Measurements from ENCODE around the gene GPD2. TPM values are rescaled to one million over a fixed set of nuclear protein-coding genes. Genes with fewer than 3 reads are reported as not detected.
A peak's percentile ranks its signal among the peaks of the same experiment; 100 is the strongest.

The GPD2 gene
- total and polyA plus RNA-seq, 2 of the 13 experiments (the other 11 are each of a cell fraction or from before 2014, with no cell fraction given): not detected

DNA sequence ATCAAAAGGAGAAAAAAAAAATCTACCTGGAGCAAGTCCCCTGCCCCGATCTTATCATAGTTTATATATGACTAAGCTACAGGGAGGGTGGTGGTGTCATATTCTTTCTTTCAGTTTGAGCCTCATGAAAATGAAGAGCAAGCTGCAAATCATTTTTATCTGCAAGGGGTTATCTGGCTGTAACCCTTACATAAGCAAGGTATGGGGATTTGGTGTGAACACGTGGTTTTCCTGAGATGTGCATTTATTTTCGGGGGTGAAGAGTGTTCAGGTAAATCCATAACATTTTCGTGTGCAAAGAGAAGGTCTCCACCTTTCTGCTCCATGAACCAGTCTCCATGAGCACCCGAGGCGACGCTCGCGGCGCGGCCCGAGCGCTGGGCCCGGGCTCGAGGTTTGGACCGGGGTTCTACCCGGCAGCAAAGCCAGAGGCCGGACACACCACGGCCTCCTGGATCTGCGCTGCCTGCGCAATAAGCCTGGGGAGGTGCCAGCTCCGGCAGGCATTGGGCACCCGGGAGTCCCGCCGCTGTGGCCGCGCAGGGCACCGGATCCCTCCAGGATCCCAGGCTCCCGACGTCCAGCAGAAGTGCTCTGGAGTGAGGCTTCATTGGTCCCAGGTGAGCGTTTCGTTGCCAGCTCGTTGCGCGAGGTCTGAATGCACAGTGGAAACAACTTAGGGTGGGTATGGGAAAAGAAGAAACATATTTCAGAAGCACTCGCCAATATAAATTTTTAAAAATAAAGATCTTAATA is 36.1 kb upstream of the GPD2 start (continued):
- peak; percentile 68 for TF ChIP-seq MXD3 (CRISPR knock-in tag; IDR thresholded peaks at IDR 0.05)
- 0 out of 2 replicates have a peak, but pooled peaks have one; percentile 30 for TF ChIP-seq MED1 (CRISPR knock-in tag; IDR thresholded peaks at IDR 0.05)
- TF ChIP-seq, protein P1, sequence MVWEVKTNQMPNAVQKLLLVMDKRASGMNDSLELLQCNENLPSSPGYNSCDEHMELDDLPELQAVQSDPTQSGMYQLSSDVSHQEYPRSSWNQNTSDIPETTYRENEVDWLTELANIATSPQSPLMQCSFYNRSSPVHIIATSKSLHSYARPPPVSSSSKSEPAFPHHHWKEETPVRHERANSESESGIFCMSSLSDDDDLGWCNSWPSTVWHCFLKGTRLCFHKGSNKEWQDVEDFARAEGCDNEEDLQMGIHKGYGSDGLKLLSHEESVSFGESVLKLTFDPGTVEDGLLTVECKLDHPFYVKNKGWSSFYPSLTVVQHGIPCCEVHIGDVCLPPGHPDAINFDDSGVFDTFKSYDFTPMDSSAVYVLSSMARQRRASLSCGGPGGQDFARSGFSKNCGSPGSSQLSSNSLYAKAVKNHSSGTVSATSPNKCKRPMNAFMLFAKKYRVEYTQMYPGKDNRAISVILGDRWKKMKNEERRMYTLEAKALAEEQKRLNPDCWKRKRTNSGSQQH (CRISPR knock-in tag; IDR thresholded peaks at IDR 0.05; ENCODE audit: low read depth): no peak
- no peak for TF ChIP-seq ZC3H13 (CRISPR knock-in tag; IDR thresholded peaks at IDR 0.05)
- no peak for TF ChIP-seq KDM3A (CRISPR knock-in tag; IDR thresholded peaks at IDR 0.05; ENCODE audit: low read depth)
- TF ChIP-seq KLF15 (CRISPR knock-in tag; IDR thresholded peaks at IDR 0.05; ENCODE audit: borderline replicate concordance): no peak
- TF ChIP-seq ZNF296 (CRISPR knock-in tag; conservative IDR thresholded peaks at IDR 0.05): no peak
- TF ChIP-seq, protein P2, sequence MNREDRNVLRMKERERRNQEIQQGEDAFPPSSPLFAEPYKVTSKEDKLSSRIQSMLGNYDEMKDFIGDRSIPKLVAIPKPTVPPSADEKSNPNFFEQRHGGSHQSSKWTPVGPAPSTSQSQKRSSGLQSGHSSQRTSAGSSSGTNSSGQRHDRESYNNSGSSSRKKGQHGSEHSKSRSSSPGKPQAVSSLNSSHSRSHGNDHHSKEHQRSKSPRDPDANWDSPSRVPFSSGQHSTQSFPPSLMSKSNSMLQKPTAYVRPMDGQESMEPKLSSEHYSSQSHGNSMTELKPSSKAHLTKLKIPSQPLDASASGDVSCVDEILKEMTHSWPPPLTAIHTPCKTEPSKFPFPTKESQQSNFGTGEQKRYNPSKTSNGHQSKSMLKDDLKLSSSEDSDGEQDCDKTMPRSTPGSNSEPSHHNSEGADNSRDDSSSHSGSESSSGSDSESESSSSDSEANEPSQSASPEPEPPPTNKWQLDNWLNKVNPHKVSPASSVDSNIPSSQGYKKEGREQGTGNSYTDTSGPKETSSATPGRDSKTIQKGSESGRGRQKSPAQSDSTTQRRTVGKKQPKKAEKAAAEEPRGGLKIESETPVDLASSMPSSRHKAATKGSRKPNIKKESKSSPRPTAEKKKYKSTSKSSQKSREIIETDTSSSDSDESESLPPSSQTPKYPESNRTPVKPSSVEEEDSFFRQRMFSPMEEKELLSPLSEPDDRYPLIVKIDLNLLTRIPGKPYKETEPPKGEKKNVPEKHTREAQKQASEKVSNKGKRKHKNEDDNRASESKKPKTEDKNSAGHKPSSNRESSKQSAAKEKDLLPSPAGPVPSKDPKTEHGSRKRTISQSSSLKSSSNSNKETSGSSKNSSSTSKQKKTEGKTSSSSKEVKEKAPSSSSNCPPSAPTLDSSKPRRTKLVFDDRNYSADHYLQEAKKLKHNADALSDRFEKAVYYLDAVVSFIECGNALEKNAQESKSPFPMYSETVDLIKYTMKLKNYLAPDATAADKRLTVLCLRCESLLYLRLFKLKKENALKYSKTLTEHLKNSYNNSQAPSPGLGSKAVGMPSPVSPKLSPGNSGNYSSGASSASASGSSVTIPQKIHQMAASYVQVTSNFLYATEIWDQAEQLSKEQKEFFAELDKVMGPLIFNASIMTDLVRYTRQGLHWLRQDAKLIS (CRISPR knock-in tag; IDR thresholded peaks at IDR 0.05): no peak
- TF ChIP-seq REPIN1 (CRISPR knock-in tag; IDR thresholded peaks at IDR 0.05; ENCODE audit: borderline replicate concordance, low read depth): no peak
- no peak for TF ChIP-seq ZFP1 (CRISPR knock-in tag; IDR thresholded peaks at IDR 0.05)
- TF ChIP-seq BORCS8-MEF2B (CRISPR knock-in tag; IDR thresholded peaks at IDR 0.05): peak; percentile 47; the same call in 1 of the 2 replicates
- 0 out of 2 replicates have a peak, but pooled peaks have one; percentile 48 for TF ChIP-seq NAIF1 (CRISPR knock-in tag; IDR thresholded peaks at IDR 0.05; ENCODE audit: borderline replicate concordance)
- TF ChIP-seq TRIM24 (CRISPR knock-in tag; IDR thresholded peaks at IDR 0.05): no peak
- no peak for TF ChIP-seq CEBPZ (IDR thresholded peaks at IDR 0.05; ENCODE audit: low read length)
- no peak for TF ChIP-seq HDAC6 (IDR thresholded peaks at IDR 0.05; ENCODE audit: low read depth, low read length)
- TF ChIP-seq ZNF121 (CRISPR knock-in tag; IDR thresholded peaks at IDR 0.05): peak; percentile 7; the same call in 1 of the 2 replicates
- TF ChIP-seq, protein P3, sequence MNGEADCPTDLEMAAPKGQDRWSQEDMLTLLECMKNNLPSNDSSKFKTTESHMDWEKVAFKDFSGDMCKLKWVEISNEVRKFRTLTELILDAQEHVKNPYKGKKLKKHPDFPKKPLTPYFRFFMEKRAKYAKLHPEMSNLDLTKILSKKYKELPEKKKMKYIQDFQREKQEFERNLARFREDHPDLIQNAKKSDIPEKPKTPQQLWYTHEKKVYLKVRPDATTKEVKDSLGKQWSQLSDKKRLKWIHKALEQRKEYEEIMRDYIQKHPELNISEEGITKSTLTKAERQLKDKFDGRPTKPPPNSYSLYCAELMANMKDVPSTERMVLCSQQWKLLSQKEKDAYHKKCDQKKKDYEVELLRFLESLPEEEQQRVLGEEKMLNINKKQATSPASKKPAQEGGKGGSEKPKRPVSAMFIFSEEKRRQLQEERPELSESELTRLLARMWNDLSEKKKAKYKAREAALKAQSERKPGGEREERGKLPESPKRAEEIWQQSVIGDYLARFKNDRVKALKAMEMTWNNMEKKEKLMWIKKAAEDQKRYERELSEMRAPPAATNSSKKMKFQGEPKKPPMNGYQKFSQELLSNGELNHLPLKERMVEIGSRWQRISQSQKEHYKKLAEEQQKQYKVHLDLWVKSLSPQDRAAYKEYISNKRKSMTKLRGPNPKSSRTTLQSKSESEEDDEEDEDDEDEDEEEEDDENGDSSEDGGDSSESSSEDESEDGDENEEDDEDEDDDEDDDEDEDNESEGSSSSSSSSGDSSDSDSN (CRISPR knock-in tag; IDR thresholded peaks at IDR 0.05): peak; percentile 93
